Fibroblast of lung (primary cell): ENCODE data around the gene LGALS3.

Experiments
- CTCF ChIP-seq, 2 donors: IDR thresholded peaks in 1 of 2; conservative IDR thresholded peaks in 1 of 2; 1 replicate in 1 of 2; 2 replicates in 1 of 2; pipeline ENCODE4 v1.5.1; 2011 to 2012; ENCODE audit warnings: low read length in 2 of 2, control low read depth in 1 of 2, inconsistent platforms in 1 of 2, low read depth in 1 of 2, mild to moderate bottlenecking in 1 of 2
- EZH2 ChIP-seq: IDR thresholded peaks from 2 replicates; pipeline ENCODE4 v1.5.1; 2012; ENCODE audit warnings: low read length, control low read depth, mild to moderate bottlenecking; ENCODE audit errors: missing control alignments

GRCh38 chr14:55180006-55180405 is 51.0 kb downstream of the LGALS3 start:
- TF ChIP-seq CTCF (conservative IDR thresholded peaks at IDR 0.05 in 1 of 2, IDR thresholded peaks at IDR 0.05 in 1 of 2; ENCODE audit: low read depth in 1 of 2, low read length in 2 of 2) (no peak), EZH2 (no peak)
